Activated CD8-positive, alpha-beta memory T cell treated with anti-CD3 and anti-CD28 coated beads, Interleukin-2, amount 50 U/mL, for 24 hours (primary cell): ENCODE results near the gene INHA.

Experiments
- DNase-seq: peaks from one replicate; pipeline ENCODE4 v3.0.0-alpha.2; 2020; ENCODE audit errors: extremely low read depth

The INHA gene

GRCh38 chr2:219574484-219575311, 2.6 kb downstream of the INHA start:
- DNase-seq, result no peak

GRCh38 chr2:219575566-219576504, 3.7 kb downstream of the INHA start:
- no peak for DNase-seq

DNA sequence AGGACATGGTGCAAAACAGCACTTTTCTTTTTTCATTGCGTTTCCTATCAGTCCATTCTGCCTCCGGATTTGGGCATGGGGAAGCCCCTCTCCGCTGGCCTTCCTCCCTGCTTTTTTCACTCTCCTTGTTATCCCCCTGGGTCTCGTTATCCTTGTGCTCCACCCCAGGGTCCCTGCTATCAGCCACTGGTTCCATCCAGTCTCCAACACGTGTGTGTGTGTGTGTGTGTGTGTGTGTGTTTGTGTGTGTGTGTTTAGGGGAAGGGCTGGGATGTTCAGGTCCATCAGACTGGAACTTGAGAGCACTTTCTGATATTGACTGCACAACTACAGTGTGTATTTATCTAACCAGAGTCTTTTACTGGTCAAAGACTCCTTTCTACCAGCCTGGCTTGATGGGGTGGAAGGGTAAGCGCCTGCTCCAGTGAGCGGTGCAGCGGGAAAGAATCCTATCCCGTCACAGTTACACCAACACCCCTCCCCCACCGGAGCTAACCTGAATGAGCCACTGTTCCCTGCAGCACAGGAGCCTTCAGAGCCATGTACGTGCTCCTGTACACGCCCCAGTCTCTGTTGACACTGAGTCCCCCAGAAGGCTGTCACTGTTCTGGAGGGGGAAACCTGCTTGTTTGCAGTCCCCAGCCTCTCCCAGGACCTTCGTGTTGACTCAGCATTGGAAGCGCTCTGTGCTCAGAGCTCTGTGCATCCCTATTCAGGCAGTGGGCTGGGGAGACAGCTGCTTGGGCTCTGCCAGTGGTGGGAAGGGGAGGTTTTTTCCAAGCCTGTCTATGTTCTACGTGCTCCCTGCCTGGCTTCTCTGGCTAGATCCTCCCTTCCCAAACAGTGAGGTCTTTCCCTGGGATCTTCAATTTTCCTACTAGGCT, 4.6 kb downstream of the INHA start:
- DNase-seq, result no peak

DNA sequence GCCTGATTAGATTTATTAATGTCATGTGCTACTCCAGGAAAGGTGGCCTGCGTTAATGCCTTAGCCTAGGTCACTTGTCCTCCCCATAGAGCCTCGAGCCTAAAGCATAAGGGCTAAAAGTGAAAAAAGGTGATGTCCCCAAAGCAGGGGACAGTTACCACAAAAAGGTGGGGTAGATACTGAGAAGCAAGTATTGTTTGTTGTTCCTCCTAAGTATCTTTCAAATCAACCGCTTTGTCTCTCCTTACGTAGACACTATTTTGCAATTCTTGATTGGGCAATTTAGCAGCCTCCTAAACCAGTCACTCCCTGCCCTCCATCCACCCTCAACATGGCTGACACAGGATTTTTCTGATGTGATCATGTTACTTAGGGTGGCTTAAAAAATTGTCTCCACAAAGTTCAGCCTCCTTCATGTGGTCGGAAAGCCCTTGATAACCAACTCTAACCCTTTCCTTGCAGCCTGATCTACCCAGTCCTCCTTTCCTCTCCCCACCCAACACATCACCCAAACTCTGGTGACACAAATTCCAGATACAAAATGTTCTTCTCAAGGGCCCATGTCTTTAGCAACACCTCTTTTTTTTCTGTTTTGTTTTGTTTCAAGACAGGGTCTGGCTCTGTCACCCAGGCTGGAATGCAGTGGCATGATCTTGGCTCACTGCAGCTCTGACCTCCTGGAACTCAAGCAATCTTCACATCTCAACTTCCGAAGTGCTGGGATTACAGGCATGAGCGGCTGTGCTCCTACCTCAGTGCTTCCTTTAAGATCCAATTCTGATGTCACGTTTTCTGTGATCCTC, 6.9 kb downstream of the INHA start:
- DNase-seq, result no peak

- no peak for DNase-seq
Measured at GRCh38 chr2:219581346-219581745, 9.2 kb downstream of the INHA start.

DNA sequence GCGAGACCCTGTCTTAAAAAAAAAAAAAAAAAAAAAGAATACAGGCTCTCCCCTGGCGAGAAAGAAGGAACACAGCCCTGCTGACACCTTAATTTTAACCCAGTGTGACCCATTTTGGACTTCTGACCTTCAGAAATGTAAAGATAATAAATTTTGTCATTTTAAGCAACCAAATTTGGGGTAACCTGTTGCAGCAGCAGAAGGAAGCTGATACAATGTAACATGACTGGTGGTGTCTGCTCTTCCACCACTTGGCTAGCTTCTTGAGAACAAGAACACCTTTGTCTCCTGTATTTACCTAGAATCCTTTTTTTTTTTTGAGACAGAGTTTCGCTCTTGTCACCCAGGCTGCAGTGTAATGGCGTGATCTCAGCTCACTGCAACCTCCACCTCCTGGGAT, 19.0 kb downstream of the INHA start:
- no peak for DNase-seq

DNA sequence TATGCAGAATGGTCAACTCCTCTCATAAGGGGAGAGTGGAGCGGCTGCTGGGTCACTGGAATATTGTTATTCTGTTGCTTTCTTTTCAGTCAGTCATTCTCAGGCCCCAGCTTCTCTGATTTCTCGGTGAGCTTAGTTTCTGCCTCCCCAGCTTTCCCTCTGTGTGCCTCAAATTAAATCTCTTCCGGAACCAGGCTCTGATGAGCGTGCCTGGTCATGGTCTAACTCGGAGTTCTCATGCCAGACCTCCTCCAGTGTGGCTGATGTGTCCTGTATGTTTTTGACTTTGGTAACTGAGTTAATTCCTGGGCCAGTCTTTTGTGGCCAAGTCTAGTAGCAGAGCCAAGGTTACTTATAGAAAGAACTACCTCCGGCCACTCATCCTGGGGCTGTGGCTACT, 20.6 kb downstream of the INHA start:
- no peak for DNase-seq

GRCh38 chr2:219593154-219593553, 21.0 kb downstream of the INHA start:
- DNase-seq, result no peak

GRCh38 chr2:219595256-219595655, 23.1 kb downstream of the INHA start:
- no peak for DNase-seq

DNA sequence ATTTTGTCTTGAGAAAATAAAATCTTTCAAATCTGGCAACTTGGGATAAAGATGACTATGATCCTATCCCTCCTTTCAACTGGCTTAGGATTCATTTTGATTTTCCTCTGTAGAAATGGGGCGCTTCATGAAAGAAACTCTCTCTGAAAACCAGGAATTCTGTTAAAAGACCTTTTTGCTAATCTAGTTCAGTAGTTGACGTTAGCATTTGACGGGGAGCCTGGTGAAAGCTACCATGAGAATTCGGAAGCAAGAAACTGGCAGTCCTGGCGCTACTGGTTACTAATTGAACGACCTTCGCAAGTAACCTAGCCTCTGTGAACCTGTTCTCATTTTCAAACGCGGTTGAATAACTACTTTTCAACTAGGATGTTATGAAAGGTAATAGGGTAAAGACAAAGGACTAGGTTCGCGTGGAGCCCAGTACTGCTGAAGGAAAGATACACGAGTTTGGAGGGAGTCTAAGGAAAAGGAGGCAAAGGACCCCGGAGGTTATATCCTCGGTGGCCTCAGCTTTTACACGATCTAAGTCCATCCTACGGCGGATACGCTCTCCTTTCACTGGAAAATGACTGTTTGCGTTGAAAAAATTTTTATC, 24.9 kb downstream of the INHA start:
- DNase-seq, result no peak

DNA sequence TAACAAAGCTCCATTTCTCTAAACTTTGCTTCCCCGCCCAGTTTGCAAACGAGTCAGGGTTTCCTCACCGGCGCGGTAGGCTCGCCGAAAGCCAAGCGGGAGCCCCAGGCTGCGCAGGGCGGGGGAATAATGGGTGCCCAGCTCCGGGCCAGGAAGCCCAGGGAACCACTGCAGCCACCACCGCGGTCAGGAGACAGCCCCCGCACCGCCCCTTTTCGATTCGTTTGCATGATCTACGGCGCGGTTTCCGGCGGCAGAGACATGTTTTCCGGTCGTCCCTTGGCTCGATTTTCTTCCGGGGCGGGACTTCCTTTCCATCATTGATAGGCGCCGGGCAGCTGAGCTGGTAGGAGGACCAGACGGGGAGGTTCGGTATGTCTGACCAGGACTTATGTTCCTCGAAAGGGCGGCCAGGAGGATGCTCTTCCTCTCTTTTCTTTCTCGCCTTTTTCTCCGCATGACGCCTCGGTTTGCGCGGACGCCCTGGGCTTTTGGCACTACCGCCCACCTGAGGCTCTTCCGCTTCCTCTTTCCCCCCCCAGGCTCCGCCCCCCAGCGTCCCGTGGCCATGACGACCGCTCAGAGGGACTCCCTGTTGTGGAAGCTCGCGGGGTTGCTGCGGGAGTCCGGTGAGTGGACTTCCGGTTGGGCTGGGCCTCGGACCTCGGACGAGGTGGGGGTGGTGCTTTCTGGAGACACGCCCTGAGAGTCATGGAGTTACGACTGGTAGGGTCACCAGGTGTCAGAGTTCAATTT, 25.6 kb downstream of the INHA start, which contains the start of gene STK11IP:
Gene STK11IP, plus strand, starts transcription at position 306 of the 756 bp plus-strand sequence. Its CDS starts 263 bp downstream, at position 569.
- DNase-seq, result peak; percentile 87

- no peak for DNase-seq
Measured at GRCh38 chr2:219598308-219599078, 26.4 kb downstream of the INHA start.

- DNase-seq, result no peak
Measured at GRCh38 chr2:219603771-219604170, 31.7 kb downstream of the INHA start.

- DNase-seq, result no peak
Measured at GRCh38 chr2:219605607-219605954, 33.5 kb downstream of the INHA start.

- DNase-seq, result no peak
Measured at GRCh38 chr2:219607931-219608330, 35.8 kb downstream of the INHA start.

DNA sequence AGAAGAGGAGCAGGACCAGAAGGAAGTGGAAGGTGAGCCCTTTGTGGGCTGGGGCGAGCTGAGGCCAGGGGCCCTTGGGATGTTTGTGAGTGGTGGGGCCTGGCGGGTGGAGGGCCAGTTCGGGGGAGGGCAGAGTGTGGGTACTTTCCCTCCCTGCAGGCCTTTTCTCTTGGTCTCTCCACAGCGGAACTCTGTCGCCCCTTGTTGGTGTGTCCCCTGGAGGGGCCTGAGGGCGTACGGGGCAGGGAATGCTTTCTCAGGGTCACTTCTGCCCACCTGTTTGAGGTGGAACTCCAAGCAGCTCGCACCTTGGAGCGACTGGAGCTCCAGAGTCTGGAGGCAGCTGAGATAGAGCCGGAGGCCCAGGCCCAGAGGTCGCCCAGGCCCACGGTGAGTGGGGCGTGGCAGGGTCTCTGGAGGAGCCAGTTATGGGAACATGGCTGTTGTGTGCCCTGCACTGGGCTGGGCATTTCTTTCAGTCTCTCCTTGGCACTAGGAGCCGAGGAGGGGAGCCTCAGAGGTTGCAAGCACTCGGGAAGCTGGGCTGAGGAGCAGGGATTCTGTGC, 36.4 kb downstream of the INHA start:
- no peak for DNase-seq

DNA sequence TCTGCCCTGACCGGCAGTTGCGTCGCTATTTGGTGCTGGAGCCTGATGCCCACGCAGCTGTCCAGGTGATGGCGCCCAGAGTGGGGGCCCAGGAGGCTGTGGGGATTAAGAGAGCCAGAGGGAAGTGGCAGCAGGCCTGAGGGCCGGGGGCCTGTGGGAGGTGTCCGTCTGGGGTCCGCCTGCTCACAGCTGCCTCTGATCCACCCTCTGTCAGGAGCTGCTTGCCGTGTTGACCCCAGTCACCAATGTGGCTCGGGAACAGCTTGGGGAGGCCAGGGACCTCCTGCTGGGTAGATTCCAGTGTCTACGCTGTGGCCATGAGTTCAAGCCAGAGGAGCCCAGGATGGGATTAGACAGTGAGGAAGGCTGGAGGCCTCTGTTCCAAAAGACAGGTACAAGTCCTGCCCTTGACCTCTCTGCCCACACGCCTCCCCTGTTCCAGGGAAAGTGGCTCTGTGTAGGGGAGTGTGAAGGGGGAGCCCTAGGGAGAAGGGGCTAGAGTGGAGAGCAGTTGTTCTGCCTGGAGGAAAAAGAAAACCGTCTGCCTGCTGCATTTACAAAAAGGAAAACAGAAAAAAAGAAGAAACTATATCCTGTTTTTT, 37.1 kb downstream of the INHA start:
- DNase-seq, result no peak

DNA sequence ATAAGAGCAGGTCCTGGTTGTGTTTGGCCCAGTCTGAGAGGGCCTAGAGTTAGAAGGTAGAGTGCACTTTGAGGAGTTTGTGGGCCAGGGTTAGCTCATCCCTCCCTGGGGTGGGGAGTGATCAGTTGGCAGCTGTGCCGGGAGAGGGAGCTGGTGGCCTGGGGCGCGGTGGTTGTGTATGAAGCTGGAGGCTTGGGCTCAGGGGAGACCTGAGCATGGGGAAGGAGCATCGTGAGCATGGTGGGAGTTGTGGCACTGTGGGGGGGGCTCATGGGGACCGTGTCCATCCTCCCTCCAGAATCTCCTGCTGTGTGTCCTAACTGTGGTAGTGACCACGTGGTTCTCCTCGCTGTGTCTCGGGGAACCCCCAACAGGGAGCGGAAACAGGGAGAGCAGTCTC, 39.2 kb downstream of the INHA start:
- DNase-seq, result no peak
